GM23338 (cell line): ENCODE data around the gene TMEM120B. TPM values are rescaled to one million over a fixed set of nuclear protein-coding genes. Genes with fewer than 3 reads are reported as not detected.
A peak's percentile ranks its signal among the peaks of the same experiment; 100 is the strongest.
"Not testable (repeated sequence)": the region's sequence is repeated elsewhere in the genome, so short reads cannot be mapped to it uniquely, and the experiment has no call there.

ENCODE experiments used
- ATAC-seq: fragments of 200-7000 bp; cut with Tn5 transposase; 3 replicates; pipeline ENCODE4 v1.9.1; 2020
- DNase-seq: peaks from one replicate; pipeline ENCODE4 v3.0.0-alpha.2; 2015; ENCODE audit warnings: low spot score
- H2AFZ ChIP-seq: fragments of 200-600 bp; sonication (generic); 2 replicates; pipeline ENCODE4 v1.8.0; 2016; ENCODE audit warnings: antibody characterized with exemption, mild to moderate bottlenecking, moderate library complexity
- H3F3A ChIP-seq: fragments of 200-600 bp; sonication (generic); replicated peaks from 2 replicates; pipeline ENCODE4 v1.8.0; 2017; ENCODE audit warnings: antibody characterized with exemption, mixed run types, low read depth
- H3K27ac ChIP-seq: fragments of 200-600 bp; sonication (generic); 2 replicates; pipeline ENCODE4 v1.6.1; 2016; ENCODE audit warnings: low read depth
- H3K27me3 ChIP-seq: fragments of 200-600 bp; sonication (generic); 2 replicates; pipeline ENCODE4 v1.8.0; 2016; ENCODE audit warnings: mild to moderate bottlenecking, mixed run types, moderate library complexity; ENCODE audit not compliant: insufficient read depth
- H3K36me3 ChIP-seq: fragments of 200-600 bp; sonication (generic); 2 replicates; pipeline ENCODE4 v1.8.0; 2016; ENCODE audit warnings: mild to moderate bottlenecking; ENCODE audit not compliant: insufficient read depth
- H3K4me1 ChIP-seq: fragments of 200-600 bp; sonication (generic); 2 replicates; pipeline ENCODE4 v1.8.0; 2016; ENCODE audit warnings: mild to moderate bottlenecking, moderate library complexity; ENCODE audit not compliant: insufficient read depth
- H3K4me2 ChIP-seq: fragments of 200-600 bp; sonication (generic); 2 replicates; pipeline ENCODE4 v1.7.1; 2017; ENCODE audit warnings: mixed run types
- H3K4me3 ChIP-seq: fragments of 200-600 bp; sonication (generic); 2 replicates; pipeline ENCODE4 v1.6.1; 2016; ENCODE audit warnings: mixed run types
- H3K79me2 ChIP-seq: fragments of 200-600 bp; sonication (generic); replicated peaks from 2 replicates; pipeline ENCODE4 v1.8.0; 2017; ENCODE audit warnings: mild to moderate bottlenecking; ENCODE audit not compliant: insufficient read depth
- H3K9me2 ChIP-seq: fragments of 200-600 bp; sonication (generic); 2 replicates; pipeline ENCODE4 v1.8.0; 2017; ENCODE audit not compliant: insufficient read depth
- H4K20me1 ChIP-seq: fragments of 200-600 bp; sonication (generic); replicated peaks from 2 replicates; pipeline ENCODE4 v1.8.0; 2017; ENCODE audit warnings: mild to moderate bottlenecking; ENCODE audit not compliant: insufficient read depth
- H3K27ac Mint-ChIP-seq: 2 replicates; pipeline ENCODE4 v1.8.0; 2020; ENCODE audit warnings: inconsistent platforms, mild to moderate bottlenecking, moderate library complexity, mixed read lengths
- H3K27me3 Mint-ChIP-seq: 3 replicates; pipeline ENCODE4 v1.8.0; 2022; ENCODE audit warnings: low read depth, mild to moderate bottlenecking, moderate library complexity, mixed read lengths, inconsistent platforms; ENCODE audit not compliant: insufficient read depth, poor library complexity
- H3K36me3 Mint-ChIP-seq: 3 replicates; pipeline ENCODE4 v1.8.0; 2021; ENCODE audit warnings: low read depth, mild to moderate bottlenecking, inconsistent platforms, moderate library complexity, mixed read lengths
- H3K4me1 Mint-ChIP-seq: 3 replicates; pipeline ENCODE4 v1.8.0; 2020; ENCODE audit warnings: mild to moderate bottlenecking, inconsistent platforms, mixed read lengths
- H3K4me3 Mint-ChIP-seq: 3 replicates; pipeline ENCODE4 v1.8.0; 2021; ENCODE audit warnings: moderate library complexity, mild to moderate bottlenecking, inconsistent platforms, mixed read lengths
- H3K9me3 Mint-ChIP-seq: 3 replicates; pipeline ENCODE4 v1.8.0; 2020; ENCODE audit warnings: moderate library complexity, mild to moderate bottlenecking, inconsistent platforms, mixed read lengths
- STAT1 ChIP-seq: IDR thresholded peaks from one replicate; pipeline ENCODE4 v1.6.1; 2016; ENCODE audit warnings: antibody characterized with exemption; ENCODE audit not compliant: unreplicated experiment
- polyA plus RNA-seq: library from polyadenylated mRNA; unstranded; fragments of >200 nt; fragmentation: Nextera tagmentation; extraction: Ambion mirVana; gene quantifications from 2 replicates; pipeline ENCODE4 v1.2.1, GENCODE V29; 2016
- total RNA-seq: library from RNA; depleted of rRNA; stranded (reverse); fragments of >200 nt; shearing (Covaris generic); gene quantifications from 2 replicates; pipeline ENCODE4 v1.2.3, GENCODE V29; 2014
- TF ChIP-seq, protein P1 (sequence below), 2 experiments: fragments of 200-600 bp in 1 of 2; sonication (generic) in 1 of 2; conservative IDR thresholded peaks; 2 replicates each; pipeline versions ENCODE4 v1.5.1 to v1.6.1; 2016 to 2017; ENCODE audit warnings: antibody characterized with exemption in 2 of 2, low read depth in 2 of 2, mild to moderate bottlenecking in 2 of 2, moderate library complexity in 1 of 2
- TF ChIP-seq, protein P2 (sequence below): fragments of 250-450 bp; sonication (Bioruptor Pico); IDR thresholded peaks from 2 replicates; pipeline ENCODE4 v1.5.0; 2020; ENCODE audit warnings: mild to moderate bottlenecking, moderate library complexity

Gene TMEM120B
- total and polyA plus RNA-seq, 2 experiments from 2014 or later, result 15.0 to 36.0 TPM

DNA sequence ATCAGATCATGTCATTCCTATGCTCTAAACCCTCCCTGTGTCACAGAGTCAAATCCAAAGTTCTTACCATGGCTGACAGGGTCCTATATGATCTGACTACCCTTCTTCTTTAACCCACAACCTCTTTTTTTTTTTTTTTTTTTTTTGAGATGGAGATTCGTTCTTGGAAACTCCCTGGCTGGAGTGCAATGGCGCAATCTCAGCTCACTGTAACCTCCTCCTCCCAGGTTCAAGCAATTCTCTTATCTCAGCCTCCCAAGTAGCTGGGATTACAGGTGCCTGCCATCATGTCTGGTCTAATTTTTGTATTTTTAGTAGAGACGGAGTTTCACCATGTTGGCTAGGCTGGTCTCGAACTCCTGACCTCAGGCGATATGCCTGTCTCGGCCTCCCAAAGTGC, 45.7 kb upstream of the TMEM120B start:
- not testable (repeated sequence) for ATAC-seq, H3K4me3 ChIP-seq, DNase-seq, H3K27me3 Mint-ChIP-seq, H3K4me3 Mint-ChIP-seq, H3K4me2 ChIP-seq, H2AFZ ChIP-seq, H3K79me2 ChIP-seq, H3K9me3 Mint-ChIP-seq, H3F3A ChIP-seq, H3K9me2 ChIP-seq, H3K36me3 Mint-ChIP-seq, H3K36me3 ChIP-seq, H3K27me3 ChIP-seq, H4K20me1 ChIP-seq, H3K27ac Mint-ChIP-seq, H3K4me1 ChIP-seq, H3K27ac ChIP-seq
- H3K4me1 Mint-ChIP-seq, result peaks cover 24% of the 10 kb centered on the region

DNA sequence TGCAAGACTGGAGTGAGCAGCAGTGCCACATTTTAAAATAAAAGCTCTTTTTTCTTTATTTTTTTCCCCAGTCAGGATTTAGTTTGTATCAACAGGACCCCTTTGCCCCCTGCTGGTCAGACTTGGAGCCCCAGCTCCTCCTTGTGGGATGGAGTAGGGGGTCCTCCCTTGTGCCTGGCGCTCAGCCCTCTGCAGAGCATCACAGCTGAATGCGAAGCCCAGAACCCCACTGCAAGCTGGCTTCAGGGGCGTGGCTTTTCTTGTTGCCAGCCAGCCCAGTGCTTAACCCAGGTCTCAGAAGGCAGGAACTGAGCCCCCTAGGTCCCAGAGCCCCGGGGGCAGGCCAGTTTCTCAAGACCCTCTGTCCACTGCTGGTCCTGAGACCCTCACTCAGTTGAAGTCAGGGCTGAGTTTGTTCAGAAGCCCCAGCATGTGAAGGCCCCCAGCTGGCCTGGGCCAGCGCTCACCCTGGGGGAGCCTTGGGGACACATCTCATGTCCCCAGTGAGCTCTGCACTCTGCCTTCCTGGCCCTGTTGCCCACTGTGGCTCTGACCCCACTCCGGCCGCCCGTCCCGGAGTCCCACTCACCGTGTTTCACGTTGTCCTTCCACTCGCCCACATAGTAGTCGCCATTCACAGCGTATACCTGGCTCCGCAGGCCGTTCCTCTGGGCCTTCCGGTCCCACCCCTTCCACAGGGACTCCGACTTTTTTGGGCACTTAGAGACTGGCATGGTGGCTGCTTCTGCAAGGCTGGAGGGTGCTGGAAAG, 43.6 kb upstream of the TMEM120B start:
- peak overlapping the region; percentile 52; the same call in 1 of the 2 replicates for H3K27ac ChIP-seq
- no peak overlapping the region; the same call in 2 of the 3 replicates for H3K4me3 Mint-ChIP-seq
- TF ChIP-seq, protein P1, sequence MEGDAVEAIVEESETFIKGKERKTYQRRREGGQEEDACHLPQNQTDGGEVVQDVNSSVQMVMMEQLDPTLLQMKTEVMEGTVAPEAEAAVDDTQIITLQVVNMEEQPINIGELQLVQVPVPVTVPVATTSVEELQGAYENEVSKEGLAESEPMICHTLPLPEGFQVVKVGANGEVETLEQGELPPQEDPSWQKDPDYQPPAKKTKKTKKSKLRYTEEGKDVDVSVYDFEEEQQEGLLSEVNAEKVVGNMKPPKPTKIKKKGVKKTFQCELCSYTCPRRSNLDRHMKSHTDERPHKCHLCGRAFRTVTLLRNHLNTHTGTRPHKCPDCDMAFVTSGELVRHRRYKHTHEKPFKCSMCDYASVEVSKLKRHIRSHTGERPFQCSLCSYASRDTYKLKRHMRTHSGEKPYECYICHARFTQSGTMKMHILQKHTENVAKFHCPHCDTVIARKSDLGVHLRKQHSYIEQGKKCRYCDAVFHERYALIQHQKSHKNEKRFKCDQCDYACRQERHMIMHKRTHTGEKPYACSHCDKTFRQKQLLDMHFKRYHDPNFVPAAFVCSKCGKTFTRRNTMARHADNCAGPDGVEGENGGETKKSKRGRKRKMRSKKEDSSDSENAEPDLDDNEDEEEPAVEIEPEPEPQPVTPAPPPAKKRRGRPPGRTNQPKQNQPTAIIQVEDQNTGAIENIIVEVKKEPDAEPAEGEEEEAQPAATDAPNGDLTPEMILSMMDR (conservative IDR thresholded peaks at IDR 0.05; ENCODE audit: low read depth in 2 of 2), result peak; percentile 70 to 72
- no peak for TF ChIP-seq STAT1
- TF ChIP-seq, protein P2, sequence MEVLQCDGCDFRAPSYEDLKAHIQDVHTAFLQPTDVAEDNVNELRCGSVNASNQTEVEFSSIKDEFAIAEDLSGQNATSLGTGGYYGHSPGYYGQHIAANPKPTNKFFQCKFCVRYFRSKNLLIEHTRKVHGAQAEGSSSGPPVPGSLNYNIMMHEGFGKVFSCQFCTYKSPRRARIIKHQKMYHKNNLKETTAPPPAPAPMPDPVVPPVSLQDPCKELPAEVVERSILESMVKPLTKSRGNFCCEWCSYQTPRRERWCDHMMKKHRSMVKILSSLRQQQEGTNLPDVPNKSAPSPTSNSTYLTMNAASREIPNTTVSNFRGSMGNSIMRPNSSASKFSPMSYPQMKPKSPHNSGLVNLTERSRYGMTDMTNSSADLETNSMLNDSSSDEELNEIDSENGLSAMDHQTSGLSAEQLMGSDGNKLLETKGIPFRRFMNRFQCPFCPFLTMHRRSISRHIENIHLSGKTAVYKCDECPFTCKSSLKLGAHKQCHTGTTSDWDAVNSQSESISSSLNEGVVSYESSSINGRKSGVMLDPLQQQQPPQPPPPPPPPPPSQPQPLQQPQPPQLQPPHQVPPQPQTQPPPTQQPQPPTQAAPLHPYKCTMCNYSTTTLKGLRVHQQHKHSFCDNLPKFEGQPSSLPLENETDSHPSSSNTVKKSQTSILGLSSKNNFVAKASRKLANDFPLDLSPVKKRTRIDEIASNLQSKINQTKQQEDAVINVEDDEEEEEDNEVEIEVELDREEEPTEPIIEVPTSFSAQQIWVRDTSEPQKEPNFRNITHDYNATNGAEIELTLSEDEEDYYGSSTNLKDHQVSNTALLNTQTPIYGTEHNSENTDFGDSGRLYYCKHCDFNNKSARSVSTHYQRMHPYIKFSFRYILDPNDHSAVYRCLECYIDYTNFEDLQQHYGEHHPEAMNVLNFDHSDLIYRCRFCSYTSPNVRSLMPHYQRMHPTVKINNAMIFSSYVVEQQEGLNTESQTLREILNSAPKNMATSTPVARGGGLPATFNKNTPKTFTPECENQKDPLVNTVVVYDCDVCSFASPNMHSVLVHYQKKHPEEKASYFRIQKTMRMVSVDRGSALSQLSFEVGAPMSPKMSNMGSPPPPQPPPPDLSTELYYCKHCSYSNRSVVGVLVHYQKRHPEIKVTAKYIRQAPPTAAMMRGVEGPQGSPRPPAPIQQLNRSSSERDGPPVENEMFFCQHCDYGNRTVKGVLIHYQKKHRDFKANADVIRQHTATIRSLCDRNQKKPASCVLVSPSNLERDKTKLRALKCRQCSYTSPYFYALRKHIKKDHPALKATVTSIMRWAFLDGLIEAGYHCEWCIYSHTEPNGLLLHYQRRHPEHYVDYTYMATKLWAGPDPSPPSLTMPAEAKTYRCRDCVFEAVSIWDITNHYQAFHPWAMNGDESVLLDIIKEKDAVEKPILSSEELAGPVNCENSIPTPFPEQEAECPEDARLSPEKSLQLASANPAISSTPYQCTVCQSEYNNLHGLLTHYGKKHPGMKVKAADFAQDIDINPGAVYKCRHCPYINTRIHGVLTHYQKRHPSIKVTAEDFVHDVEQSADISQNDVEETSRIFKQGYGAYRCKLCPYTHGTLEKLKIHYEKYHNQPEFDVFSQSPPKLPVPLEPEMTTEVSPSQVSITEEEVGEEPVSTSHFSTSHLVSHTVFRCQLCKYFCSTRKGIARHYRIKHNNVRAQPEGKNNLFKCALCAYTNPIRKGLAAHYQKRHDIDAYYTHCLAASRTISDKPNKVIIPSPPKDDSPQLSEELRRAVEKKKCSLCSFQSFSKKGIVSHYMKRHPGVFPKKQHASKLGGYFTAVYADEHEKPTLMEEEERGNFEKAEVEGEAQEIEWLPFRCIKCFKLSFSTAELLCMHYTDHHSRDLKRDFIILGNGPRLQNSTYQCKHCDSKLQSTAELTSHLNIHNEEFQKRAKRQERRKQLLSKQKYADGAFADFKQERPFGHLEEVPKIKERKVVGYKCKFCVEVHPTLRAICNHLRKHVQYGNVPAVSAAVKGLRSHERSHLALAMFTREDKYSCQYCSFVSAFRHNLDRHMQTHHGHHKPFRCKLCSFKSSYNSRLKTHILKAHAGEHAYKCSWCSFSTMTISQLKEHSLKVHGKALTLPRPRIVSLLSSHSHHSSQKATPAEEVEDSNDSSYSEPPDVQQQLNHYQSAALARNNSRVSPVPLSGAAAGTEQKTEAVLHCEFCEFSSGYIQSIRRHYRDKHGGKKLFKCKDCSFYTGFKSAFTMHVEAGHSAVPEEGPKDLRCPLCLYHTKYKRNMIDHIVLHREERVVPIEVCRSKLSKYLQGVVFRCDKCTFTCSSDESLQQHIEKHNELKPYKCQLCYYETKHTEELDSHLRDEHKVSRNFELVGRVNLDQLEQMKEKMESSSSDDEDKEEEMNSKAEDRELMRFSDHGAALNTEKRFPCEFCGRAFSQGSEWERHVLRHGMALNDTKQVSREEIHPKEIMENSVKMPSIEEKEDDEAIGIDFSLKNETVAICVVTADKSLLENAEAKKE (CRISPR knock-in tag), result no peak
- no peak overlapping the region for H3K27ac Mint-ChIP-seq
- no peaks in the 10 kb centered on the region for H3K9me3 Mint-ChIP-seq
- H2AFZ ChIP-seq, result no peak overlapping the region
- no peaks in the 10 kb centered on the region for H3K36me3 ChIP-seq
- 0 out of 2 replicates have a peak, but pooled peaks cover 10% of the 10 kb centered on the region for H3K79me2 ChIP-seq
- no peaks in the 10 kb centered on the region for H4K20me1 ChIP-seq
- H3K27me3 Mint-ChIP-seq, result peaks cover 15% of the 10 kb centered on the region
- H3F3A ChIP-seq, result peaks cover 10% of the 10 kb centered on the region; the same call in 1 of the 2 replicates
- H3K4me2 ChIP-seq, result no peak overlapping the region
- H3K27me3 ChIP-seq, result no peaks in the 10 kb centered on the region
- H3K9me2 ChIP-seq, result no peaks in the 10 kb centered on the region
- H3K4me1 ChIP-seq, result peaks cover 12% of the 10 kb centered on the region; the same call in 1 of the 2 replicates
- DNase-seq (peak; percentile 92), ATAC-seq (peak; percentile 39)
- H3K36me3 Mint-ChIP-seq, result peaks cover 3% of the 10 kb centered on the region
- no peak overlapping the region for H3K4me3 ChIP-seq
- peaks cover 28% of the 10 kb centered on the region for H3K4me1 Mint-ChIP-seq
